ENCODE results near the gene BMP5. TPM values are rescaled to one million over a fixed set of nuclear protein-coding genes. Genes with fewer than 3 reads are reported as not detected.
A peak's percentile ranks its signal among the peaks of the same experiment; 100 is the strongest.

Gene BMP5
- total RNA-seq, 2 experiments from 2014 or later: not detected

DNA sequence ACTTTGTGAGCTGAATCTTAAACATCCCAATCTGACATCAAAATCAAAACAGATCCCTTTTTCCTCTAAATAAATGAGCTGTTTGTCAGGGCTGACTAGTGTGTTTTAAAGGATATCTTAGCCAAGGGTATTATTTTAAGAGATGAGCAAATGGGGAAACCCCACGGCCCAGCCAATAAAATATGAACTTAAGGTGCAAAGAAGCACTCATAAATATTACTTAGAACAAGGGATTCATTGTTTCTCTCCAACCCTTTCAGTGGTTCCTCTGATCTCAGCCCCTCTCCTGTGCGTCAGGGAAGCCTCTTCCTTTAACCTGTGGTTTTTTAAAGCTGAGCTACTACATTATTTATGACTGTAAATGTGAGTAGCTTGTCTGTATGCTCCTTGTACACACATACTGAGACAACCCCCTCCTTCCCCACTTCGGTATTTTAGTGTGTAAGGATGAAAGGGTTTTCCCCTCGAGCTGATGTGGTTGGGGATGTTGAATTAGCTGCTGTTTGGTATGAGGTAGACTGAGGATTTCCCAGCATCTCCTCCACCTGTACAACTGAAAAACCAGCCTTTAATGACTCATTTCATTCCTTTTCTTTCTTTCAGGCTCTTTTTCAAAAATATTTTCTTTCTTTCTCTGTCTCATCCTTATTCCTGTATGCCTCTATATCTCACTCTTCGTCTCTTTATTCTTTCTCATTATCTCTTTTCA is 6.5 kb downstream of the BMP5 start:
- intact Hi-C loops (cut with micrococcal nuclease): loop anchor here (5.0 kb wide), 1 partner anchor 673 kb away; no protein-coding TSS in a partner anchor
- no peak overlapping the region for H3K4me3 Mint-ChIP-seq
- CTCF ChIA-PET: interaction anchor here (0.6 kb wide), 1 partner anchor 1259 kb away, joined by 3 read pairs; no protein-coding TSS in a partner anchor

DNA sequence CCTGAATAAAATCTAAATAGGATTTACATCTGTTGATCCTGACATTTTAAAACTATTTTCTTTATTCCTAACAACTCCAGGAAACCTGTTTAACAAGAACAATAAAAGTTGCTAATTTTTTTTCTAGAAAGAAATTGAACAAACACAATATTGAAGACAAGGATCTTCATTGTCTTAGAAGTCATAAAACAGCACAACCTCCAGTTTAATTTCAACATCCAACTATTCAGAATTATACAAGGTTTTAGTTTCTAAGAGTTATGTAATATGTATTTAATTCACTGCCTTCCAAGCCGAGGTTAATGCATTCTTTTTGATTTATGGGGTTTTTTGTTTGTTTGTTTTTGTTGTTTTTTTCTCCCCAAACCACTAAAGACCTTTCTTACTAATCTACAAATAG is 7.2 kb downstream of the BMP5 start:
- no peaks in the 10 kb centered on the region for H3K36me3 Mint-ChIP-seq (ENCODE audit: low read depth)
- no peak for DNase-seq
- no peak overlapping the region for H3K27ac Mint-ChIP-seq
- H3K4me1 Mint-ChIP-seq (ENCODE audit: low read depth): no peaks in the 10 kb centered on the region
- intact Hi-C loops (cut with micrococcal nuclease): loop anchor here (5.0 kb wide), 1 partner anchor 674 kb away; no protein-coding TSS in a partner anchor
- H3K9me3 Mint-ChIP-seq: no peaks in the 10 kb centered on the region
- H3K27me3 Mint-ChIP-seq (ENCODE audit: low read depth): no peaks in the 10 kb centered on the region
- CTCF ChIA-PET: no interaction called here
- H3K4me3 Mint-ChIP-seq: no peak overlapping the region

More for the DNA sequence above, 6.5 kb downstream of the BMP5 start:
- Mint-ChIP-seq H3K4me1 (ENCODE audit: low read depth) (no peaks in the 10 kb centered on the region), H3K27me3 (ENCODE audit: low read depth) (no peaks in the 10 kb centered on the region), H3K27ac (no peak overlapping the region), H3K36me3 (ENCODE audit: low read depth) (no peaks in the 10 kb centered on the region), H3K9me3 (no peaks in the 10 kb centered on the region)
- peak; percentile 49 for DNase-seq

GRCh38 chr6:55866128-55866527 is 9.3 kb downstream of the BMP5 start:
- no peak for DNase-seq
- intact Hi-C loops (cut with micrococcal nuclease): loop anchor here (5.0 kb wide), 1 partner anchor 676 kb away; no protein-coding TSS in a partner anchor
- CTCF ChIA-PET: no interaction called here
- no peaks in the 10 kb centered on the region for H3K9me3 Mint-ChIP-seq
- no peaks in the 10 kb centered on the region for H3K36me3 Mint-ChIP-seq (ENCODE audit: low read depth)
- no peak overlapping the region for H3K27ac Mint-ChIP-seq
- H3K4me3 Mint-ChIP-seq: no peak overlapping the region
- no peaks in the 10 kb centered on the region for H3K4me1 Mint-ChIP-seq (ENCODE audit: low read depth)
- H3K27me3 Mint-ChIP-seq (ENCODE audit: low read depth): no peaks in the 10 kb centered on the region

GRCh38 chr6:55853008-55854001 is 22.1 kb downstream of the BMP5 start:
- no peaks in the 10 kb centered on the region for H3K27me3 Mint-ChIP-seq (ENCODE audit: low read depth)
- DNase-seq: no peak
- H3K4me3 Mint-ChIP-seq: no peak overlapping the region
- no peaks in the 10 kb centered on the region for H3K9me3 Mint-ChIP-seq
- no peaks in the 10 kb centered on the region for H3K4me1 Mint-ChIP-seq (ENCODE audit: low read depth)
- no peak overlapping the region for H3K27ac Mint-ChIP-seq
- intact Hi-C loops (cut with micrococcal nuclease): no loop called here
- H3K36me3 Mint-ChIP-seq (ENCODE audit: low read depth): no peaks in the 10 kb centered on the region
- CTCF ChIA-PET: no interaction called here

GRCh38 chr6:55841341-55841740 is 34.0 kb downstream of the BMP5 start:
- H3K27me3 Mint-ChIP-seq (ENCODE audit: low read depth): no peaks in the 10 kb centered on the region
- CTCF ChIA-PET: interaction anchor here (0.6 kb wide), 1 partner anchor 350 kb away, joined by 5 read pairs; no protein-coding TSS in a partner anchor
- intact Hi-C loops (cut with micrococcal nuclease): no loop called here
- no peak for DNase-seq
- no peaks in the 10 kb centered on the region for H3K36me3 Mint-ChIP-seq (ENCODE audit: low read depth)
- H3K4me1 Mint-ChIP-seq (ENCODE audit: low read depth): no peaks in the 10 kb centered on the region
- no peak overlapping the region for H3K4me3 Mint-ChIP-seq
- no peak overlapping the region for H3K27ac Mint-ChIP-seq
- peaks cover 2% of the 10 kb centered on the region for H3K9me3 Mint-ChIP-seq

- Mint-ChIP-seq H3K9me3 (peaks cover 2% of the 10 kb centered on the region), H3K36me3 (ENCODE audit: low read depth) (no peaks in the 10 kb centered on the region), H3K27me3 (ENCODE audit: low read depth) (no peaks in the 10 kb centered on the region), H3K4me3 (no peak overlapping the region), H3K4me1 (ENCODE audit: low read depth) (no peaks in the 10 kb centered on the region), H3K27ac (no peak overlapping the region)
- no peak for DNase-seq
- CTCF ChIA-PET: no interaction called here
- intact Hi-C loops (cut with micrococcal nuclease): no loop called here
Measured at GRCh38 chr6:55839080-55839479, 36.3 kb downstream of the BMP5 start.

DNA sequence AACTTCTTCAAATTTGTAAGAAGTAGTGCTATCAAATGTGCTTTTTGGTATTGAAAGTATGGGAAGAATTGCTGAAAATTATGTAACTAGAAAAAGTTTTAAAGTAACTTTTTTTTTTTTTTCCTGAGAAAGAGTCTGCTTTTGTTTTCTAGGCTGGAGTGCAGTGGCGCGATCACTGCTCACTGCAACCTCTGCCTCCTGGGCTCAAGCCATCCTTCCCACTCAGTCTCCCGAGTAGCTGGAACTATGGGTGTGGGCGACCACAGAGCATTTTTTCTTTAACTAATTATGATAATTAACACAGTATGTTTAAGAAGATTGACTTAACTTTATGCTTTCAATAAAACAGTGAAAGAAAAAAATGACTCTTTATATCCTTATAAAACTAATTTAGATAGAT is 38.4 kb downstream of the BMP5 start:
- DNase-seq: no peak

DNA sequence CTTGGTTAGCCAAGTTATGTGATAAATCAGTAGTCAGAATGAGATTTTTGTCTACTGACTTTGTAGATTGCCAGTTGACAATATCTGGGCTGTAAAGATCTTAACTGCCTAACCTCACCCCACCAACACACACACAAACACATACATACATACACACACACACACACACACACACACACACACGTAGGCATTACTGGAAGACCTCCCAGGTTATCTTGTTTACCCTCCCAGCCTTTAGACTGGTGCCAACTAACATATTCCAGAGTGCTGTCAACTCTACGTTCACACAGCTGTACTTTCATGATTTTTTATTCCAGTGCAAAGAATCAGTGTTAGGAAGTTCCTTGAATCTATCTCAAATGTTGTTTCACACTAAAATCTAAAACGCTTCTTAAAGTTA is 38.9 kb downstream of the BMP5 start:
- Mint-ChIP-seq H3K36me3 (ENCODE audit: low read depth) (no peaks in the 10 kb centered on the region), H3K27me3 (ENCODE audit: low read depth) (no peaks in the 10 kb centered on the region), H3K4me1 (ENCODE audit: low read depth) (no peaks in the 10 kb centered on the region), H3K27ac (no peak overlapping the region), H3K4me3 (no peak overlapping the region), H3K9me3 (no peaks in the 10 kb centered on the region)
- CTCF ChIA-PET: no interaction called here
- no peak for DNase-seq
- intact Hi-C loops (cut with micrococcal nuclease): no loop called here

More for the DNA sequence above, 38.4 kb downstream of the BMP5 start:
- Mint-ChIP-seq H3K9me3 (peaks cover 2% of the 10 kb centered on the region), H3K27ac (no peak overlapping the region), H3K36me3 (ENCODE audit: low read depth) (no peaks in the 10 kb centered on the region), H3K27me3 (ENCODE audit: low read depth) (no peaks in the 10 kb centered on the region), H3K4me3 (no peak overlapping the region), H3K4me1 (ENCODE audit: low read depth) (no peaks in the 10 kb centered on the region)
- CTCF ChIA-PET: no interaction called here
- intact Hi-C loops (cut with micrococcal nuclease): no loop called here

DNA sequence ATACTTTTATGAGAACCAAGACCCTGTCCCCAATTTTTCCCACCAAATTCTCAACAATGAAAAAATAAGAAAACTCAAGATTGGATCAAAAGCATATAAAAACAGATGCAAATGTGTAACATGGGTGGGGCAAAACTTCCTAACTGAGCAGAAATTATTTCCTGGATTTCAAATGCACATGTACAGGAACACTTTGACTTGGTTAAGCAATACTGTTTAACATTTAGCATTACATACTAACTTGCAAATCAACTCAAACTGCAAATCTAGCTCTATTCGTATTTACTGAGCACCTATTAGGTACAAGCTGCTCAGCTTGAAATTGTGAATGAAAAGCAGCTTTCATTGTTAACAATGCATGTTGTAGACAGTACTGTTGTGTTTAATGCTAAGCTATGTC is 40.2 kb downstream of the BMP5 start:
- no peak overlapping the region for H3K27ac Mint-ChIP-seq
- intact Hi-C loops (cut with micrococcal nuclease): no loop called here
- H3K4me1 Mint-ChIP-seq (ENCODE audit: low read depth): no peaks in the 10 kb centered on the region
- H3K4me3 Mint-ChIP-seq: no peak overlapping the region
- H3K27me3 Mint-ChIP-seq (ENCODE audit: low read depth): no peaks in the 10 kb centered on the region
- CTCF ChIA-PET: no interaction called here
- H3K36me3 Mint-ChIP-seq (ENCODE audit: low read depth): no peaks in the 10 kb centered on the region
- H3K9me3 Mint-ChIP-seq: no peaks in the 10 kb centered on the region
- DNase-seq: no peak

- Mint-ChIP-seq H3K9me3 (no peaks in the 10 kb centered on the region), H3K4me1 (ENCODE audit: low read depth) (no peaks in the 10 kb centered on the region), H3K27ac (no peak overlapping the region), H3K4me3 (no peak overlapping the region), H3K27me3 (ENCODE audit: low read depth) (no peaks in the 10 kb centered on the region), H3K36me3 (ENCODE audit: low read depth) (no peaks in the 10 kb centered on the region)
- CTCF ChIA-PET: no interaction called here
- DNase-seq: no peak
- intact Hi-C loops (cut with micrococcal nuclease): no loop called here
Measured at GRCh38 chr6:55833284-55833683, 42.1 kb downstream of the BMP5 start.

GRCh38 chr6:55827818-55828522 is 47.4 kb downstream of the BMP5 start:
- no peak for DNase-seq
- intact Hi-C loops (cut with micrococcal nuclease): no loop called here
- no peaks in the 10 kb centered on the region for H3K4me1 Mint-ChIP-seq (ENCODE audit: low read depth)
- no peak overlapping the region for H3K27ac Mint-ChIP-seq
- CTCF ChIA-PET: no interaction called here
- peaks cover 4% of the 10 kb centered on the region for H3K9me3 Mint-ChIP-seq
- no peaks in the 10 kb centered on the region for H3K36me3 Mint-ChIP-seq (ENCODE audit: low read depth)
- H3K27me3 Mint-ChIP-seq (ENCODE audit: low read depth): no peaks in the 10 kb centered on the region
- H3K4me3 Mint-ChIP-seq: no peak overlapping the region

GRCh38 chr6:55826941-55827340 is 48.4 kb downstream of the BMP5 start:
- H3K9me3 Mint-ChIP-seq: peaks cover 4% of the 10 kb centered on the region
- H3K27ac Mint-ChIP-seq: no peak overlapping the region
- CTCF ChIA-PET: no interaction called here
- H3K4me3 Mint-ChIP-seq: no peak overlapping the region
- no peak for DNase-seq
- no peaks in the 10 kb centered on the region for H3K27me3 Mint-ChIP-seq (ENCODE audit: low read depth)
- intact Hi-C loops (cut with micrococcal nuclease): no loop called here
- no peaks in the 10 kb centered on the region for H3K4me1 Mint-ChIP-seq (ENCODE audit: low read depth)
- no peaks in the 10 kb centered on the region for H3K36me3 Mint-ChIP-seq (ENCODE audit: low read depth)
